ENCODE measurements around the gene RMRP. TPM values are rescaled to one million over a fixed set of nuclear protein-coding genes. Genes with fewer than 3 reads are reported as not detected.

RMRP gene
- total and polyA plus RNA-seq, 2 experiments from 2014 or later = 15.3 to 8,626 TPM

GRCh38 chr9:35627575-35627974, 30.2 kb downstream of the RMRP start:
- H2AFZ ChIP-seq = no peak overlapping the region
- Mint-ChIP-seq H3K4me1 (no peaks in the 10 kb centered on the region), H3K4me3 (no peak overlapping the region), H3K9me3 (no peaks in the 10 kb centered on the region), H3K27ac (no peak overlapping the region), H3K27me3 (ENCODE audit: insufficient read depth, low read depth, poor library complexity) (peaks cover 8% of the 10 kb centered on the region), H3K36me3 (ENCODE audit: low read depth) (no peaks in the 10 kb centered on the region)
- no peak overlapping the region for H3K4me3 ChIP-seq
- no peak for DNase-seq (ENCODE audit: low spot score)
- H3K27ac ChIP-seq (ENCODE audit: low read depth) = no peak overlapping the region
- TF ChIP-seq ETS1 (IDR thresholded peaks at IDR 0.05) (no peak), CTCF (conservative IDR thresholded peaks at IDR 0.05; ENCODE audit: low read depth in 2 of 2) (no peak), ZNF114 (CRISPR knock-in tag; IDR thresholded peaks at IDR 0.05) (no peak), EZH2phosphoT487 (IDR thresholded peaks at IDR 0.05; ENCODE audit: unreplicated experiment) (no peak), POLR2AphosphoS5 (IDR thresholded peaks at IDR 0.05; ENCODE audit: low read depth) (no peak), EZH2 (IDR thresholded peaks at IDR 0.05; ENCODE audit: low read depth, unreplicated experiment) (no peak), NANOG (IDR thresholded peaks at IDR 0.05; ENCODE audit: borderline replicate concordance) (no peak), ZNF462 (CRISPR knock-in tag; IDR thresholded peaks at IDR 0.05) (no peak)
- H4K20me1 ChIP-seq (replicated peaks; ENCODE audit: insufficient read depth) = no peaks in the 10 kb centered on the region
- H3F3A ChIP-seq (replicated peaks; ENCODE audit: low read depth) = 0 out of 2 replicates have a peak, but pooled peaks cover 3% of the 10 kb centered on the region
- no peak overlapping the region for H3K4me2 ChIP-seq
- no peak for ATAC-seq
- H3K79me2 ChIP-seq (replicated peaks; ENCODE audit: insufficient read depth) = no peaks in the 10 kb centered on the region
- H3K4me1 ChIP-seq (ENCODE audit: insufficient read depth) = no peaks in the 10 kb centered on the region
- no peaks in the 10 kb centered on the region for H3K36me3 ChIP-seq (ENCODE audit: insufficient read depth)
- H3K27me3 ChIP-seq (ENCODE audit: insufficient read depth) = no peaks in the 10 kb centered on the region
- H3K9me2 ChIP-seq (ENCODE audit: insufficient read depth) = 0 out of 2 replicates have a peak, but pooled peaks cover 3% of the 10 kb centered on the region
